ENCODE results near the gene CCNT2.
A peak's percentile ranks its signal among the peaks of the same experiment; 100 is the strongest.
"Not testable (repeated sequence)": the region's sequence is repeated elsewhere in the genome, so short reads cannot be mapped to it uniquely, and the experiment has no call there.

The CCNT2 gene

GRCh38 chr2:134919341-134920210 is 954 bp downstream of the CCNT2 start:
- peak; percentile 11 to 45 for DNase-seq (ENCODE audit: low read depth in 2 of 2)

- no peak for DNase-seq (ENCODE audit: low read depth in 2 of 2)
Measured at GRCh38 chr2:134924912-134925311, 6.3 kb downstream of the CCNT2 start.

- no peak for DNase-seq (ENCODE audit: low read depth in 2 of 2)
Measured at GRCh38 chr2:134926231-134926931, 7.8 kb downstream of the CCNT2 start.

GRCh38 chr2:134927195-134927594 is 8.6 kb downstream of the CCNT2 start:
- no peak for DNase-seq (ENCODE audit: low read depth in 2 of 2)

- DNase-seq (ENCODE audit: low read depth in 2 of 2) = no peak
Measured at GRCh38 chr2:134932864-134933526, 14.4 kb downstream of the CCNT2 start.

GRCh38 chr2:134933732-134934131 is 15.1 kb downstream of the CCNT2 start:
- DNase-seq (ENCODE audit: low read depth in 2 of 2) = no peak

GRCh38 chr2:134934150-134934549 is 15.5 kb downstream of the CCNT2 start:
- no peak for DNase-seq (ENCODE audit: low read depth in 2 of 2)

- no peak for DNase-seq (ENCODE audit: low read depth in 2 of 2)
Measured at GRCh38 chr2:134934641-134935040, 16.0 kb downstream of the CCNT2 start.

GRCh38 chr2:134936691-134937090 is 18.1 kb downstream of the CCNT2 start:
- no peak for DNase-seq (ENCODE audit: low read depth in 2 of 2)

GRCh38 chr2:134943540-134943939 is 24.9 kb downstream of the CCNT2 start:
- no peak for DNase-seq (ENCODE audit: low read depth in 2 of 2)

GRCh38 chr2:134944975-134945374 is 26.4 kb downstream of the CCNT2 start:
- DNase-seq (ENCODE audit: low read depth in 2 of 2) = no peak

- no peak for DNase-seq (ENCODE audit: low read depth in 2 of 2)
Measured at GRCh38 chr2:134946073-134946472, 27.5 kb downstream of the CCNT2 start.

- no peak for DNase-seq (ENCODE audit: low read depth in 2 of 2)
Measured at GRCh38 chr2:134949981-134950708, 31.5 kb downstream of the CCNT2 start.

- DNase-seq (ENCODE audit: low read depth in 2 of 2) = no peak
Measured at GRCh38 chr2:134950886-134951285, 32.3 kb downstream of the CCNT2 start.

- no peak for DNase-seq (ENCODE audit: low read depth in 2 of 2)
Measured at GRCh38 chr2:134952608-134953007, 34.0 kb downstream of the CCNT2 start.

GRCh38 chr2:134954065-134954464 is 35.4 kb downstream of the CCNT2 start:
- no peak for DNase-seq (ENCODE audit: low read depth in 2 of 2)

- no peak for DNase-seq (ENCODE audit: low read depth in 2 of 2)
Measured at GRCh38 chr2:134955744-134956143, 37.1 kb downstream of the CCNT2 start.

GRCh38 chr2:134957477-134957876 is 38.9 kb downstream of the CCNT2 start:
- DNase-seq (ENCODE audit: low read depth in 2 of 2) = no peak

- DNase-seq (ENCODE audit: low read depth in 2 of 2) = not testable (repeated sequence)
Measured at GRCh38 chr2:134967166-134967565, 48.5 kb downstream of the CCNT2 start.

GRCh38 chr2:134973241-134974138 is 54.9 kb downstream of the CCNT2 start:
- no peak for DNase-seq (ENCODE audit: low read depth in 2 of 2)
